HG02588 (cell line): Measurements from ENCODE around the gene HBM.
"Not testable (repeated sequence)": the region's sequence is repeated elsewhere in the genome, so short reads cannot be mapped to it uniquely, and the experiment has no call there.

Experiments
- ATAC-seq: cut with Tn5 transposase; IDR thresholded peaks from one replicate; pipeline ENCODE4 v1.9.1; 2021; ENCODE audit warnings: mild to moderate bottlenecking, moderate library complexity; ENCODE audit not compliant: unreplicated experiment

HBM gene

DNA sequence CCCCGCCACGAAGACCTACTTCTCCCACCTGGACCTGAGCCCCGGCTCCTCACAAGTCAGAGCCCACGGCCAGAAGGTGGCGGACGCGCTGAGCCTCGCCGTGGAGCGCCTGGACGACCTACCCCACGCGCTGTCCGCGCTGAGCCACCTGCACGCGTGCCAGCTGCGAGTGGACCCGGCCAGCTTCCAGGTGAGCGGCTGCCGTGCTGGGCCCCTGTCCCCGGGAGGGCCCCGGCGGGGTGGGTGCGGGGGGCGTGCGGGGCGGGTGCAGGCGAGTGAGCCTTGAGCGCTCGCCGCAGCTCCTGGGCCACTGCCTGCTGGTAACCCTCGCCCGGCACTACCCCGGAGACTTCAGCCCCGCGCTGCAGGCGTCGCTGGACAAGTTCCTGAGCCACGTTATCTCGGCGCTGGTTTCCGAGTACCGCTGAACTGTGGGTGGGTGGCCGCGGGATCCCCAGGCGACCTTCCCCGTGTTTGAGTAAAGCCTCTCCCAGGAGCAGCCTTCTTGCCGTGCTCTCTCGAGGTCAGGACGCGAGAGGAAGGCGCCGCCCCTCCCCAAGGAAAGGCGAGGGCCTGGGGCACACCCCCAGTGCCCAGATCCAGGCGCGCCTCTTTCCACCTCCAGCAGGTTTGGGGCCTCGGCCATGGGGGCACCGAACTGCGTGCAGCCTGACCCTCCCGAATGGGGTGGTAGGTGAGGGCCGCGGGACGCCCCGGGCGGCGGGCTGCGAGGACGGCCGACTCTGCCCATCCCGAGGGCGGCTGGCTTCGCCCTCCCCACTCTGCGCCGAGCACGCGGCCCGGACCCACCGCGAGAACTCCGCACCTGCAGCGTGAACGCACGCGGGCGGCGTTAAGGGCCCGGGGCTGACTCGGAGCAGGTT, 15.1 kb downstream of the HBM start:
- no peak for ATAC-seq

DNA sequence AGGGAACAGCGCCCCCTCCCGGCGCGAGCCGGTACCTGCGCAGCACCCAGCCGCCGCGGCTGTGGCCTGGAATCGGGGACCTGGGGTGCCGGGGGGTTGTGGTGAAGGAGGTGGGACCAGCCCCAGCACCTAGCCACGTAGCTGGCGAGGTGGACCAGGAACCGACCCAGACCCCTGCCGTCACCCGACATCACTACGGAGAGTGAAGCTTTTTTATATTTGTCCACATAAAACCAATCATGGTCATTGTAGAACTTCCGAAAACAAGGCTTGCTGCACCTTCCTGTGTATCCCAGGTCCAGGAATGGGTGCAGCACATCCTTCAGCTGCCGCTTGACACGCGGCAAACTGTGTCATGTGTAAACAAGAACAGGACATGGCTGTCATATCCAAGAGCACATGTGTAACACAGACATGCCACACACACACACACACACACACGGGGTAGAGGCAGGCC, 15.8 kb downstream of the HBM start:
- peak; percentile 53 for ATAC-seq

DNA sequence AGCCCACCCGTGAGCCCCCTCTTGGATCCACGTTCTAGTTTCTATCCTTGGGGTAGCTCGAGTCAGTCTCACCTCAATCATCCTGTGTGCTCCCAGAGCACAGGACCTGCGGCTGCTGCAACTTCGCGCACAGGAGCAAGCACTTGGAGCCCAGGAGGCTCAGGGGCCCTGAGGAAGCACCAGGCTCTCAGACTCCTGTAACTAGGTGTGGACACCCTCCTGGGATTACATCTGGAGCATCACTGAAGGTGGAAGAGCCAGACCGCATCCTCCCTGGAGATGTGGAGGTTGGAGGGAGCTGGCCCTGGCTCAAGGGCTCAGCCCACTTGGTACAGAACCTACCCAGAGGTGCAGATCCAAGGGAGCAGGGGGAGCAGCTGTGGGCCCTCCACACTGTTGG, 17.2 kb downstream of the HBM start:
- no peak for ATAC-seq

DNA sequence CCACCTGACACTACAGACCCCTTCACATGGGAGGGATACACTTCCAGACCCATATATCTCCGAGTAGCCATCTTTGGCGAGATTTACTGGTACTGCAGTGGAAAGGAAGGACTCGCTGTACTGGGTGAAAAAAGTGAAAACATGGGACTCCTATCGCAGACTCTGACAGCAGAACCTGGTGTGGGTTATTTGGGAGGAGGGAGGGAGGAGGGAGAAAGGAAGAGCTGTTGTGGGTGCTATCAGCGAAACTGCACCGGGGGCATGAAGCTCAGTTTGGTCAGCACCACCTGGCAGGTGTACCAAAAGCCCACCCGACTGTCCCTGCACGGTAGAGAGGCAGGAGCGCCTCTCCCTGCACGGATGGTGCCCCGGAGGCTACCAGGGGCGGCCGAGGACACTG, 19.4 kb downstream of the HBM start:
- no peak for ATAC-seq

DNA sequence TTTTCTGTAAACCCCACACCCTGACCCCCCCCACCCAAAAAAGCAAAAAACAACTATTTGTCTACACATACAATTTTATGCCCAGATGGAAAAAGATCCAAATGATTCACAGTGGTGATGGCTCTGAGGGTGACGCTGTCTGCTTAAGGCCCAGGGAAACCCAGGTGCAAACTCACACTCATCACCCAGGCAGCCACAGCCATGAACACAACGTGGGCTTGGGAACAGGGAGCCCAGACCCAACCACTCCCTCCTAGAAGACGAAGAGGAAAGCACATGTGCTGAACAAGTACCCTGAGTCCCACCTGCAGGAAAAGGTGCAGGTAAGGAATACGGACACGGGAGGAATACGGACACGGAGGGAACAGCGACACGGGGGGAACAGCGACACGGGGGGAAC, 19.9 kb downstream of the HBM start:
- ATAC-seq: no peak

DNA sequence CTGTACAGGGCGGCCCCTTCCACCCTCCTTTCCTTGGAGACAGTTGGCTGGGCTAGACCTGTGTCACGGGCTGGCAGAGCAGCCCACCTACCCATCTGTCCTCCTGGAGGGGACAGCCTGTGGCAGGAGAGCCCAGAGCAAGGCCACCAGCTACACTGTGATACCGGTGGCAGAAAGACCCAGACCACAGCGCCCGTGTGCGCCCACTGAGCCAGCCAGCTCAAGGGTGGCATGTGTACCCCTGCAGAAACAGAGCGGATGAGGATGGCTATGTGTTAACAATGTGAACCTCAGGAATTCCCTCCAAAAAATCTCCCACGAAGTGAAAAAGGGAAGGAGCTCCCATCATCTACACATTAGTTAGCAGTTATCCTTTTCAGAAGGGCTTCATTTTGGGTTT, 21.6 kb downstream of the HBM start:
- ATAC-seq: no peak

DNA sequence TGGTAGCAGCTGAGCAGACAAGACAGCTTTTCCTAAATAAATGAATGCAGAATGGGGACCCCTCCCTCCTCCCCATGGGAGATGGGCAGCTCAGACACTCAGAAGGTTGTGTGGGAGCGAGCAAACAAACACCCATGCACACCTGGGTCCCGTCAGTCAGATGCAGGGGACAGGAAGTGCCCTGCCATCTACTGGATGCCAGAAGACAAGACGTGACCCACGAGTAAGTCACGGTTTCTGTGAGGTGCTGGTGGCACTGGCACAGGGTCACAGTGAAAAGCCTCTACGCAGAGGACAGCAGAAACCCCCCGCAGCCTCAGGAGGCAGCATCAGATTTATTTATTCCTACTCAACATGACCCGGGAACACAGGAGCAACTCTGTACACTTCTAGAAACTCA, 22.9 kb downstream of the HBM start:
- no peak for ATAC-seq

DNA sequence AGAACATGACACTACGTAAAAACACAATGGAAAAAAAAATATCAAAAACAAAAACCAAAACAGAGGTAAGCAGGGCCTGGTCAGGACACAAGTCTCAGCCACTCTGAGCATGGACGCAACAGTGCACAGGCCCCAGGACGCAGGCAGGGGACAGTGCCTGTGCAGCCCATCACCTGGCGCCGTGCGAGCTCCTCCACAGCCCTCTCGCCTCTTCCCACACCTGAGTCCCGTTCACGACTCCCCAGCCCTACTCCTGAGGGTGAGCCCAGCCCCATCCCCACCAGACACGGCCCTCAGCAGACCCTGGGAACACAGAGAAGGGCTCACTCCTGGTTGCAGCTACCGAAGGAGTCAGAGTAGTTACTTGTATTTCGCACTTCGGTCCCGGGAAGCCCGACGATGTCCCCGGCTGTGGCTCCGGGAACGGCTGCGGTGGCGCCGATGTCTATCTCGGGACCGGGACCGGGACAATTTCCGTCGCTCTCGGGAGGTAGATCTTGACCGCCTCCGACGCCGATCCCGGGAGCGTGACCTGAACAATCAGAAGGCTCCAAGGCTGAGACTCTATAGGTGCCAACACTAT, 23.9 kb downstream of the HBM start:
- no peak for ATAC-seq

DNA sequence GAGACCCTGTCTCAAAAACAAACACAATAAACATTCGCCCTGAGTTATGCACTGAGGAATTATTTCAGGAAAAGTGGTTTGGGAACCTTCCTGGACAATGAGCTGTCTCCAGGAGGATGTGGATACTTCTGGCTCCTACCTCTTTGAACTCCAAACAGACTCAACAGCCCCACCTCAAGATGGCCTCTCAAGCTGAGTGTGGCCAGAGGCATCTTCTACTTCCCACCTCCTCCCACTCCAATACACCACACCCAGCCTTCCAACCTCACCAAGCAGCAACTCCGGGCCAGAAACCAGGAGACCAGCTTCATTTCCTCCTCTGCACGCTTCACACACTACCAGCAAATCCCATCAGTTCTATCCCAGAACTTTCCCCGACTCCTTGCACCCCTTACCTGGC, 26.1 kb downstream of the HBM start:
- ATAC-seq: no peak

DNA sequence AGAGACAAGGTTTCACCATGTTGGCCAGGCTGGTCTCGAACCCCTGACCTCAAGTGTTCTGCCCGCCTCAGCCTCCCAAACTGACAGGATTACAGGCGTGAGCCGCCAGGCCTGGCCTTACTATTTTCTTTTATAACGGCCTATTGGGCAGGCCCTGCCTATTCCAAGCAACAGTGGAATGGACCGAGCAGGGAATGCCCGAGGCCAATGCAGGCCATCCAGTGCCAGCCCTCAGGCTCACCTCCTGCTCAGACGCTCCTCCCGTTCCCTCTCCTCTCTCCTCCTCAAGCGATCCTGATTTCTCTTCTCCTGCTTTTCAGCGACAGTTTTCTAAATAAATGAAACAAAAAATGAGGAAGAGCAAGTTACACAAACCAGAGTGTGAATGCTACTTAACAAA, 26.9 kb downstream of the HBM start:
- ATAC-seq: no peak

DNA sequence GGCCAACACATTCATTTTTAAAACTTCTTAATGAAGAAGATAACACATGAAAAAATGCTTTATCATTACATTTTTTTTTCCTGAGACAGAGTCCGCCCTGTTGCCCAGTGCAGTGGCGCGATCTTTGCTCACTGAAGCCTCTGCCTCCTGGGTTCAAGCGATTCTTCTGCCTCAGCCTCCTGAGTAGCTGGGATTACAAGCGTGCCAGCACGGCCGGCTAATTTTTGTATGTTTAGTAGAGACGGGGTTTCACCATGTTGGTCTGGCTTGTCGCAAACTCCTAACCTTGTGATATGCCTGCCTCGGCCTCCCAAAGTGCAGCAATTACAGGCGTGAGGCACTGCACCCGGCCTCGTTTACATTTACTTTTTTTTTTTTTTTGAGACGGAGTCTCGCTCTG, 27.7 kb downstream of the HBM start:
- no peak for ATAC-seq

DNA sequence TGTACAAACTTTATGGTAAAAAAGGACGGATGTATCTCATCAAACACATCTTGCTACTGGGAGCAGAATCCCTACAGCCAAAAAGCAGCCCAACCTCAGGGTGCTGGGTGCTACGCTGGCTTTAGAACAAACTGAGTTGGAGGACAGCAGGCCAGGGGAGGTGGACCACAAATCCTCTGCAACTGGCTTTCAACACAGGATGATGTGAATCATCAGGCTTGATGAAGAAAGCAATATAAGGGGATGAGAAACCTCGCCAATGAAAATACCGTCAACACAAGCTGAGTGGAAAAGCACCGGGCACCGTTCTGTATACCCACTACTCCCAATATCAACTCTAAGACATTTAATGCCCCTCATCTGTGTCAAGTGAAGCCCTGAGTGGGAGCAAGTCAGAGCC, 28.7 kb downstream of the HBM start:
- ATAC-seq: no peak

DNA sequence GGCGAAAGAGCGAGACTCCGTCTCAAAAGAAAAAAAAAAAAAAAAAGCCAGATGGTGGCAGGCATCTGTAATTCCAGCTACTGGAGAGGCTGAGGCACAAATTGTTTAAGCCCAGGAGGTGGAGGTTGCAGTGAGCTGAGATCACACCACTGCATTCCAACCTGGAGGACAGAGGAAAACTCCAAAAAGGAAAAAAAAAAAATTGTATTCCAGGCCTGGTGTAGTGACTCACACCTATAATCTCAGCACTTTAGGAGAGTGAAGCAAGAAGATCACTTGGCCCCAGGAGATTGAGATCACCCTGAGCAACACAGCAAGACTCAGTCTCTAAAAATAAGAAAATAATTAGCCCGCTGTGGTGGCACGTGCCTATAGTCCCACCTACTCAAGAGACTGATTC, 34.6 kb downstream of the HBM start:
- ATAC-seq: no peak

DNA sequence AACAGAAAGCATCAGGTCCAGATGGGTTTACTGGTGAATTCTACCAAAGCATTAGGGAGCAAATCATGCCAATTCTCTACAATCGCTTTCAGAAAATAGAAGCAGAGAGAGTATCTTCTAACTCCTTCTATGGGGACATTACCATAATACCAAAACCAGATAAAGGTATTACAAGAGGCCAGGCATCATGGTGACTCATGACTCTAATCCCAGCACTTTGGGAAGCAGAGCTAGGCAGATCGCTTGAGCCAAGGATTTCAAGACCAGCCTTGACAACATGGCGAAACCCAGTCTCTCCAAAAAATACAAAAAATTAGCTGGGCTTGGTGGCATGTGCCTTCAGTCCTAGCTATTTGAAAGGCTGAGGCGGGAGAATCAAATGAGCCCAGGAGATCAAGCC, 37.5 kb downstream of the HBM start:
- no peak for ATAC-seq

DNA sequence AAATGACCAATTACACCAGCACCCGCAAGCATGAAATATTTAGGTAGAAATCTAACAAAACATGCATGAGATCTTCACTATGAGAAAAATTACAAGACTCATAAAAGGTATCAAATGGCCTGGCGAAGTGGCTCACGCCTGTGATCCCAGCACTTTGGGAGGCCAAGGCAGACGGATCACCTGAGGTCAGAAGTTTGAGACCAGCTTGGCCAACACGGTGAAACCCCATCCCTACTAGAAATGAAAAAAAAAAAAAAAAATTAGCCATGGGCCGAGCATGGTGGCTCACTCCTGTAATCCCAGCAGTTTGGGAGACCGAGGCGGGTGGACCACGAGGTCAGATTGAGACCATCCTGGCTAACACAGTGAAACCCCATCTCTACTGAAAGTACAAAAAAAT, 38.3 kb downstream of the HBM start:
- not testable (repeated sequence) for ATAC-seq

DNA sequence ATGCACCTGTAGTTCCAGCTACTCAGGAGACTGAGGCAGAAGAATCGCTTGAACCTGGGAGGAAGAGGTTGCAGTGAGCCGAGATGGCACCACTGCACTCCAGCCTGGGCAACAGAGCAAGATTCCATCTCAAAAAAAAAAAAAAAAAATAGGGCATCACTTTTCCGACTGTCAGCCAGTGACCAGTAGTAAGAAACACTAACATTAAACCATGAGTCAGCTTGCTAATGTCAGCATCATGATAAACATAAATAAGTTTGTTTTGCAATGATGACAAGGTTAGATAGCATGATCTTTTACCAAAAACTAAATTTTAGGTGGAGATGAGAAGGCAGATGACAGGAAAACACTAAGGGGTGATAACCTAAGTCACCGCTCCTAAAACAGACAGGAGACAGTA, 43.6 kb downstream of the HBM start:
- not testable (repeated sequence) for ATAC-seq

DNA sequence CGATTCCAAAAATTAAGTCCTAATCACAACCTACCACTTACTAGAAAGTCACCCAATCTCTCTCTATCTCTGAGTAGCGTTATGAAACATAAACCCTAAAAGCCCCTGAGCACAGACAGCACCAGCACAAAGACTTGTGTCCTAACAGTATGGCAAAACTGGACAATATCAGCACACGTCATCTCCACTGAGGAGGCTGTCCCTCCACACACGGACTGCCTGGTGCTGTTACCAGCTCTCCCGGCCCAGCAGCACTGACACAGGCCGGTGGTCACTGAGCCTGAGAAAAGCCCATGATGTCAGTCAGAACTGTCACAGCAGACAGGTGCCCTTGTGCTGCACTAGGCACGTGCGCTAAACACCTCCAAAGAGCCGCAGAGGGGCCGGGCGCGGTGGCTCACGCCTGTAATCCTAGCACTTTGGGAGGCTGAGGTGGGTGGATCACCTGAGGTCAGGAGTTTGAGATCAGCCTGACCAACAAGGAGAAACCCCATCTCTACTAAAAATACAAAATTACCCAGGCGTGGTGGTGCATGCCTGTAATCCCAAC, 45.9 kb downstream of the HBM start:
- not testable (repeated sequence) for ATAC-seq

DNA sequence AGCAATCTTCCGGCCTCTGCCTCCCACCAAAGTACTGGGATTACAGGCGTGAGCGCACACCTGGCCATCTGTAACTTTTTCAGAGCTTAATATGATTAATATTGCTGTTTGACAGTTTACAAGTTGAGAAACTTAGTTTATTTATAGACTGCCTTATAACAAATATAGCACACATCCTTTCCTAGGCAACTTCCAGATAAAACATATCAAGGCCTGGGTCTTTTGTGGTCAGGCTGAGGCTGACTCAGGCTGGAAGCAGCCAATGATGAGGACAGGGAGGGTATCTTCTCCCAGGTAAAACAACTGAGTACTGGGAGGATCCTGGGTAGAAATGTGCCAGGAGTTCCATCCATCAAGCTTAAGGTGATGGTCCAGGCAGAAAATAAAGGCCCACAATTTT, 47.2 kb downstream of the HBM start:
- ATAC-seq: no peak
